Upper lobe of left lung (tissue), 4 donors: ENCODE measurements around the gene ACACB.

Experiments
- POLR2A ChIP-seq, 4 donors: fragments of 450-650 bp; IDR thresholded peaks; one replicate each; pipeline ENCODE4 v1.5.1; 2016 to 2017; ENCODE audit warnings: antibody characterized with exemption in 4 of 4, mild to moderate bottlenecking in 2 of 4
- POLR2AphosphoS5 ChIP-seq, 2 donors: sonication (generic); formaldehyde crosslinking; IDR thresholded peaks; one replicate each; pipeline ENCODE4 v1.5.1; 2017; ENCODE audit warnings: antibody characterized with exemption in 2 of 2

GRCh38 chr12:109087250-109087649 is 29.1 kb upstream of the ACACB start:
- no peak for TF ChIP-seq POLR2AphosphoS5 (IDR thresholded peaks at IDR 0.05)
- no peak for TF ChIP-seq POLR2A (IDR thresholded peaks at IDR 0.05)
